Smooth muscle cell (in vitro differentiated cells): Measurements from ENCODE around the gene GOLPH3. TPM values are rescaled to one million over a fixed set of nuclear protein-coding genes. Genes with fewer than 3 reads are reported as not detected.

Source experiments
- DNase-seq: peaks from one replicate; lab custom pipeline; 2025; ENCODE audit not compliant: unreplicated experiment; lab: John Stamatoyannopoulos, UW
- H2AFZ ChIP-seq: fragments of 200-600 bp; sonication (generic); 2 replicates; pipeline ENCODE4 v1.6.0; 2016; ENCODE audit warnings: antibody characterized with exemption, low read depth, mild to moderate bottlenecking
- H3F3A ChIP-seq: fragments of 200-600 bp; sonication (generic); 2 replicates; pipeline ENCODE4 v1.6.0; 2017; ENCODE audit warnings: antibody characterized with exemption, low read depth
- H3K27ac ChIP-seq: fragments of 200-600 bp; sonication (generic); 2 replicates; pipeline ENCODE4 v1.5.1; 2016; ENCODE audit warnings: low read depth, mild to moderate bottlenecking
- H3K27me3 ChIP-seq: fragments of 200-600 bp; sonication (generic); 2 replicates; pipeline ENCODE4 v1.6.1; 2016; ENCODE audit warnings: low read depth, mild to moderate bottlenecking
- H3K36me3 ChIP-seq: fragments of 200-600 bp; sonication (generic); 2 replicates; pipeline ENCODE4 v1.5.1; 2016; ENCODE audit warnings: low read depth
- H3K4me1 ChIP-seq: fragments of 200-600 bp; sonication (generic); 2 replicates; pipeline ENCODE4 v1.5.1; 2016; ENCODE audit warnings: low read depth
- H3K4me2 ChIP-seq: fragments of 200-600 bp; sonication (generic); 2 replicates; pipeline ENCODE4 v1.6.0; 2016; ENCODE audit warnings: mild to moderate bottlenecking
- H3K4me3 ChIP-seq: fragments of 200-600 bp; sonication (generic); 2 replicates; pipeline ENCODE4 v1.5.1; 2016; ENCODE audit warnings: mild to moderate bottlenecking
- H3K79me2 ChIP-seq: fragments of 200-600 bp; sonication (generic); 2 replicates; pipeline ENCODE4 v1.6.0; 2016; ENCODE audit warnings: low read depth, mild to moderate bottlenecking
- H3K9ac ChIP-seq: fragments of 200-600 bp; sonication (generic); 2 replicates; pipeline ENCODE4 v1.6.0; 2016; ENCODE audit warnings: low read depth
- H3K9me3 ChIP-seq: fragments of 200-600 bp; sonication (generic); replicated peaks from 2 replicates; pipeline ENCODE4 v1.5.1; 2016; ENCODE audit warnings: low read depth
- H4K20me1 ChIP-seq: fragments of 200-600 bp; sonication (generic); 2 replicates; pipeline ENCODE4 v1.6.0; 2016; ENCODE audit warnings: low read depth
- WGBS: methylation state at CpG from one replicate; pipeline ENCODE4 v1.1.7; 2016; ENCODE audit warnings: low lambda C conversion rate; 5-methylcytosine and 5-hydroxymethylcytosine counted together
- polyA plus RNA-seq: library from polyadenylated mRNA; unstranded; fragments of >200 nt; fragmentation: Nextera tagmentation; extraction: Ambion mirVana; gene quantifications from 2 replicates; pipeline ENCODE4 v1.2.1, GENCODE V29; 2016
- total RNA-seq: library from RNA; depleted of rRNA; stranded (reverse); fragments of >200 nt; gene quantifications from 2 replicates; pipeline ENCODE4 v1.2.3, GENCODE V29; 2014
- TF ChIP-seq, protein P1 (sequence below): fragments of 200-600 bp; sonication (generic); IDR thresholded peaks from 2 replicates; pipeline ENCODE4 v1.5.1; 2017; ENCODE audit warnings: borderline replicate concordance, mild to moderate bottlenecking, antibody characterized with exemption; ENCODE audit not compliant: insufficient read depth, poor library complexity, severe bottlenecking

Gene GOLPH3
- total and polyA plus RNA-seq, 2 experiments from 2014 or later = 95.3 to 108 TPM

- Histone ChIP-seq H3K9ac (no peak overlapping the region), H3K36me3 (no peaks in the 10 kb centered on the region), H3K9me3 (no peaks in the 10 kb centered on the region), H3F3A (no peaks in the 10 kb centered on the region), H3K4me2 (no peak overlapping the region), H3K27ac (no peak overlapping the region), H3K79me2 (no peaks in the 10 kb centered on the region), H3K4me3 (no peak overlapping the region), H4K20me1 (no peaks in the 10 kb centered on the region), H2AFZ (no peak overlapping the region), H3K4me1 (no peaks in the 10 kb centered on the region), H3K27me3 (no peaks in the 10 kb centered on the region)
- TF ChIP-seq, protein P1, sequence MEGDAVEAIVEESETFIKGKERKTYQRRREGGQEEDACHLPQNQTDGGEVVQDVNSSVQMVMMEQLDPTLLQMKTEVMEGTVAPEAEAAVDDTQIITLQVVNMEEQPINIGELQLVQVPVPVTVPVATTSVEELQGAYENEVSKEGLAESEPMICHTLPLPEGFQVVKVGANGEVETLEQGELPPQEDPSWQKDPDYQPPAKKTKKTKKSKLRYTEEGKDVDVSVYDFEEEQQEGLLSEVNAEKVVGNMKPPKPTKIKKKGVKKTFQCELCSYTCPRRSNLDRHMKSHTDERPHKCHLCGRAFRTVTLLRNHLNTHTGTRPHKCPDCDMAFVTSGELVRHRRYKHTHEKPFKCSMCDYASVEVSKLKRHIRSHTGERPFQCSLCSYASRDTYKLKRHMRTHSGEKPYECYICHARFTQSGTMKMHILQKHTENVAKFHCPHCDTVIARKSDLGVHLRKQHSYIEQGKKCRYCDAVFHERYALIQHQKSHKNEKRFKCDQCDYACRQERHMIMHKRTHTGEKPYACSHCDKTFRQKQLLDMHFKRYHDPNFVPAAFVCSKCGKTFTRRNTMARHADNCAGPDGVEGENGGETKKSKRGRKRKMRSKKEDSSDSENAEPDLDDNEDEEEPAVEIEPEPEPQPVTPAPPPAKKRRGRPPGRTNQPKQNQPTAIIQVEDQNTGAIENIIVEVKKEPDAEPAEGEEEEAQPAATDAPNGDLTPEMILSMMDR = no peak
- no peak for DNase-seq
- WGBS = 93% methylated on average over 5 of the region's 5 CpGs
These were observed 21.1 kb upstream of the GOLPH3 start for GRCh38 chr5:32195265-32195664.

DNA sequence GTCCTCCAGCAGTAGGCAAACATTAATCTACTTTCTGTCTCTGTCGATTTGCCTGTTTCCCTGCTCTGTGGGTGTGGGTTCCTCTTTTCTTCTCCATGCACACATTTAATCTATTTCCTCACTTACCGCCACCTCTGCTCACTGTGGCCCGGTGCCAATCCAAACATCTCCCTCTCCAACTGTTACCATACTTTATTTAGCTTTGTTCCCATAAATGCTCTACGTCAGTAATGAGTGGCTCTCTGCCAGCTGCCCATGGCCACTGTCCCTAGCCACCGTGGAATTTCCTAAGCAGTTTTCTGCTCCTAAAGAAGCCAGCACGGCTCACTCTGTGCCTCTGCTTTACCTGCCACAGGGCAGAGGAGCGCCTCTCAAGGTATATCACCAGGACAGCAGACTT lies 19.5 kb upstream of the GOLPH3 start:
- no peaks in the 10 kb centered on the region for H3F3A ChIP-seq
- H2AFZ ChIP-seq = peak overlapping the region; percentile 76
- 56% methylated on average over 7 of the region's 7 CpGs for WGBS
- no peaks in the 10 kb centered on the region for H3K79me2 ChIP-seq
- no peaks in the 10 kb centered on the region for H3K36me3 ChIP-seq
- H3K27me3 ChIP-seq = no peaks in the 10 kb centered on the region
- no peaks in the 10 kb centered on the region for H4K20me1 ChIP-seq
- no peak overlapping the region for H3K27ac ChIP-seq
- H3K4me3 ChIP-seq = no peak overlapping the region
- H3K9me3 ChIP-seq = no peaks in the 10 kb centered on the region
- H3K9ac ChIP-seq = no peak overlapping the region
- TF ChIP-seq, protein P1 = no peak
- H3K4me1 ChIP-seq = no peaks in the 10 kb centered on the region
- H3K4me2 ChIP-seq = peak overlapping the region; percentile 70
- DNase-seq = no peak

DNA sequence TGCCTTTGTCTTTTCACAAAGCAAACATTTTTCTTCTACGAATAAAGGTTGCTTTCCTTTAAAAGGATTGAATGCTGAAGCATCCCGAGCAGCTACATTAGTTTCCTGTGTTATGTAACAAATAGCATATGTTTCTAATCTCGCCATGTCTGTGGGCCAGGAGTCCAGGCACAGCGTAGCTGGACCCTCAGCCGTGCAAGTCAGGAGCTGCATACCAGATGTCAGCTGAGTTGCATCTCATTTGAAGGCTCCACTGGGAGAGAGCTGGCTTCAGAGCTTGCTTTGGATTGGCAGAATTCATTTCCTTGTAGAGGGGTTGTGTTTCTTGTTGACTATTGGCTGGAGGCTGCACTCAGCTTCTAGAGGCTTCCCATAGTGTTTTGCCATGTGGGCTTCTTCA lies 16.0 kb upstream of the GOLPH3 start:
- H3K9ac ChIP-seq = no peak overlapping the region
- TF ChIP-seq, protein P1 = no peak
- H3K9me3 ChIP-seq = no peaks in the 10 kb centered on the region
- H3K27me3 ChIP-seq = no peaks in the 10 kb centered on the region
- H3K4me1 ChIP-seq = no peaks in the 10 kb centered on the region
- no peaks in the 10 kb centered on the region for H4K20me1 ChIP-seq
- no peaks in the 10 kb centered on the region for H3F3A ChIP-seq
- no peak overlapping the region for H2AFZ ChIP-seq
- H3K27ac ChIP-seq = no peak overlapping the region
- DNase-seq = no peak
- WGBS = 72% methylated on average over 5 of the region's 5 CpGs
- H3K4me2 ChIP-seq = no peak overlapping the region
- no peaks in the 10 kb centered on the region for H3K36me3 ChIP-seq
- H3K4me3 ChIP-seq = no peak overlapping the region
- H3K79me2 ChIP-seq = no peaks in the 10 kb centered on the region

GRCh38 chr5:32187675-32188074 lies 13.6 kb upstream of the GOLPH3 start:
- Histone ChIP-seq H2AFZ (no peak overlapping the region), H3K4me2 (no peak overlapping the region), H3K9me3 (no peaks in the 10 kb centered on the region), H3K27ac (no peak overlapping the region), H3K4me3 (no peak overlapping the region), H3K9ac (no peak overlapping the region), H3K27me3 (no peaks in the 10 kb centered on the region), H3K4me1 (no peaks in the 10 kb centered on the region), H3K79me2 (no peaks in the 10 kb centered on the region), H4K20me1 (no peaks in the 10 kb centered on the region), H3K36me3 (no peaks in the 10 kb centered on the region), H3F3A (no peaks in the 10 kb centered on the region)
- TF ChIP-seq, protein P1 = no peak
- no peak for DNase-seq
